MCF 10A (cell line): ENCODE results near the gene DCLK1. TPM values are rescaled to one million over a fixed set of nuclear protein-coding genes. Genes with fewer than 3 reads are reported as not detected.

Experiments used
- BruUV-seq: library from RNA; stranded (reverse); fragments of 400-500 nt; replicated peaks from 2 replicates; lab custom pipeline; 2021; lab: Mats Ljungman, UMichigan
- CTCF ChIA-PET: fragments of 300-600 bp; sonication (Branson Sonifier 250); formaldehyde crosslinking; extraction: SDS; loops from one replicate; lab custom pipeline; 2021; ENCODE audit warnings: antibody characterized with exemption, inconsistent platforms; lab: Yijun Ruan, JAX
- POLR2A ChIA-PET: fragments of 300-600, 350-650 bp; sonication (Branson Sonifier 250); formaldehyde crosslinking; extraction: SDS; loops from one replicate; lab custom pipeline; 2020; ENCODE audit warnings: antibody characterized with exemption, inconsistent platforms; lab: Yijun Ruan, JAX
- DNase-seq: peaks from one replicate; pipeline ENCODE4 v3.0.0-alpha.2; 2018; ENCODE audit not compliant: unreplicated experiment
- H3K27ac Mint-ChIP-seq: one replicate; pipeline ENCODE4 v1.8.0; 2022; ENCODE audit warnings: mild to moderate bottlenecking, low read depth, mixed read lengths; ENCODE audit not compliant: unreplicated experiment
- H3K27me3 Mint-ChIP-seq: one replicate; pipeline ENCODE4 v1.8.0; 2022; ENCODE audit warnings: mixed read lengths; ENCODE audit not compliant: insufficient read depth, unreplicated experiment
- H3K36me3 Mint-ChIP-seq: one replicate; pipeline ENCODE4 v1.8.0; 2022; ENCODE audit warnings: mild to moderate bottlenecking, moderate library complexity, mixed read lengths; ENCODE audit not compliant: insufficient read depth, unreplicated experiment
- H3K4me1 Mint-ChIP-seq: one replicate; pipeline ENCODE4 v1.8.0; 2022; ENCODE audit warnings: mixed read lengths; ENCODE audit not compliant: insufficient read depth, unreplicated experiment
- H3K4me3 Mint-ChIP-seq: one replicate; pipeline ENCODE4 v1.8.0; 2022; ENCODE audit warnings: mild to moderate bottlenecking, moderate library complexity, mixed read lengths; ENCODE audit not compliant: unreplicated experiment
- H3K9me3 Mint-ChIP-seq: one replicate; pipeline ENCODE4 v1.8.0; 2022; ENCODE audit warnings: mixed read lengths; ENCODE audit not compliant: unreplicated experiment
- CTCF ChIP-seq: fragments of 200-600 bp; IDR thresholded peaks from one replicate; pipeline ENCODE4 v1.8.0; 2022; ENCODE audit warnings: antibody characterized with exemption, mild to moderate bottlenecking; ENCODE audit not compliant: unreplicated experiment
- intact Hi-C: fragments of 100-400 bp; cut with micrococcal nuclease; formaldehyde crosslinking; loops from 2 replicates; pipeline ENCODE4 v1.14.1; 2022
- total RNA-seq: library from RNA; stranded (reverse); gene quantifications from 2 replicates; pipeline ENCODE4 v1.2.3, GENCODE V29; 2022

DCLK1 gene
- total RNA-seq, 1 experiment from 2014 or later: 0.44 TPM

- Mint-ChIP-seq H3K4me1 (no peaks in the 10 kb centered on the region), H3K36me3 (no peaks in the 10 kb centered on the region), H3K9me3 (no peaks in the 10 kb centered on the region), H3K27me3 (peaks cover 6% of the 10 kb centered on the region), H3K27ac (no peak overlapping the region), H3K4me3 (no peak overlapping the region)
- ChIA-PET POLR2A (no interaction called here), CTCF (interaction anchor here (0.7 kb wide), 2 partner anchors 8 to 156 kb away, joined by 3 to 4 read pairs; no protein-coding TSS in a partner anchor)
- DNase-seq: no peak
- BruUV-seq: no TSS peak
- intact Hi-C loops: loop anchor here (5.0 kb wide), 2 partner anchors 153 to 573 kb away; no protein-coding TSS in a partner anchor
- no peak for TF ChIP-seq CTCF
Measured at GRCh38 chr13:35785576-35786303, 345.4 kb downstream of the DCLK1 start.

- Mint-ChIP-seq H3K4me3 (no peak overlapping the region), H3K27me3 (peaks cover 6% of the 10 kb centered on the region), H3K9me3 (no peaks in the 10 kb centered on the region), H3K4me1 (no peaks in the 10 kb centered on the region), H3K27ac (no peak overlapping the region), H3K36me3 (no peaks in the 10 kb centered on the region)
- CTCF ChIA-PET: no interaction called here
- POLR2A ChIA-PET: no interaction called here
- no peak for TF ChIP-seq CTCF
- DNase-seq: peak; percentile 26
- intact Hi-C loops: no loop called here
- no TSS peak for BruUV-seq
Measured at GRCh38 chr13:35784286-35784951, 346.8 kb downstream of the DCLK1 start.

GRCh38 chr13:35782793-35783192 is 348.4 kb downstream of the DCLK1 start:
- Mint-ChIP-seq H3K36me3 (no peaks in the 10 kb centered on the region), H3K9me3 (no peaks in the 10 kb centered on the region), H3K27ac (no peak overlapping the region), H3K27me3 (peaks cover 10% of the 10 kb centered on the region), H3K4me3 (no peak overlapping the region), H3K4me1 (no peaks in the 10 kb centered on the region)
- intact Hi-C loops: no loop called here
- no TSS peak for BruUV-seq
- CTCF ChIA-PET: no interaction called here
- POLR2A ChIA-PET: no interaction called here
- TF ChIP-seq CTCF: no peak
- DNase-seq: no peak
